ENCODE data around the gene MYH4.

The MYH4 gene

DNA sequence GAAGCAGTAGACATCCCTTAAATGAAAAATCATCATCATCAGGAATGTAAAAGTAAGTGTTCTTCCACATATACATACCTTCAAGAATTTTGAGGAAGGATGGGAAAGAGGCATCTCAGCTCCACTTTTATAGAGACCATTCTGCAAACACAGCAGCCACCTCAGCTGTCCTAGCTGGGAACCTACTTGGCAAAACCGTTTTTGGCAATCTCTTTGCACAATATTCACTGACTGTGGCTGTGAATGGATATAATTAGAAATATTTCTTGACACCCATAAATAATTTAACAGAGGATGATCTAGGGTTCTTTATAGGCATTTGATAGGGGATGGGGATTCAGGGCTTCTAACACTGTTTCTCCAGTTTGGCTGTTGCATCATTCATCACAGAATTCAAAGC, at the start of gene MYH4:
Gene MYH4 (minus strand): TSS at position 101 of the 400 bp plus-strand sequence. CDS start 2,814 bp downstream, outside the sequence.
- DNase-seq (ENCODE audit: low spot score), result no peak
- TF ChIP-seq, protein P1, sequence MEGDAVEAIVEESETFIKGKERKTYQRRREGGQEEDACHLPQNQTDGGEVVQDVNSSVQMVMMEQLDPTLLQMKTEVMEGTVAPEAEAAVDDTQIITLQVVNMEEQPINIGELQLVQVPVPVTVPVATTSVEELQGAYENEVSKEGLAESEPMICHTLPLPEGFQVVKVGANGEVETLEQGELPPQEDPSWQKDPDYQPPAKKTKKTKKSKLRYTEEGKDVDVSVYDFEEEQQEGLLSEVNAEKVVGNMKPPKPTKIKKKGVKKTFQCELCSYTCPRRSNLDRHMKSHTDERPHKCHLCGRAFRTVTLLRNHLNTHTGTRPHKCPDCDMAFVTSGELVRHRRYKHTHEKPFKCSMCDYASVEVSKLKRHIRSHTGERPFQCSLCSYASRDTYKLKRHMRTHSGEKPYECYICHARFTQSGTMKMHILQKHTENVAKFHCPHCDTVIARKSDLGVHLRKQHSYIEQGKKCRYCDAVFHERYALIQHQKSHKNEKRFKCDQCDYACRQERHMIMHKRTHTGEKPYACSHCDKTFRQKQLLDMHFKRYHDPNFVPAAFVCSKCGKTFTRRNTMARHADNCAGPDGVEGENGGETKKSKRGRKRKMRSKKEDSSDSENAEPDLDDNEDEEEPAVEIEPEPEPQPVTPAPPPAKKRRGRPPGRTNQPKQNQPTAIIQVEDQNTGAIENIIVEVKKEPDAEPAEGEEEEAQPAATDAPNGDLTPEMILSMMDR (IDR thresholded peaks at IDR 0.05; ENCODE audit: extremely low read depth, missing control alignments), result no peak

DNA sequence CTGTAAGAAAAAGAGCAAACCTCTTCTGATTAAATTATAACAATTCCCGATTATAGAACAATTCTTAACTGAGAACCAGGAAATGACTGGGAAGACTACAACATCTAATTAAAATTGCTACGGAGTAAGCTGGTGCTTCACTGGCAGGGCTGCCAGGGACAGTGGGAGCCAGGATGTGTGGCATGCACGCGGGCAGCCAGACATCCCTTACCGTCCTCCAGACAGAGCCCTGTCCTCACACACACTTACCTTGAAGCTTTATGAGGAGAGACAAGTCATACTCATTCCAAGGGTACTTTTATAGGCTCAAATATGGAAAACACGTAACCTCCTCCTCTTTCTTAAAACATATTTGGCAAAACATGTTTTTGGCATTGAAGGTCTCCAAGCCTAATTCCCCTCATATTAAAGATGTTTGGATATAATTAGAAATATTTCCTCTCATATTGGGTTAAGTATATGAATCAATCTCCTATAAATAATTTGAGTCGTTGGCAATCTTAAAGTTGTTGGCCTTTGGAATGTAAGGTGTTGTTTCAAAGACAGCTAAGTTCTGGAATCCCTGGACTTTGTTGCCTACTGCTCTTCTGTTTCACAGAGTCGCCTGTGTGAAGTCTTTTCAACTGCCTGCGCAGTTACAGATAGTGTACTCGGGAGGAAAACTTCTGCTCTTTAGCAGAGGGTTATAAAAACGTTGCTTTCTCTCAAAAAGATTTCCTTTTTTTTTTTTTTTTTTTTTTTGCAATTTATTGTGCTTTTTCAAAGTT, 49.1 kb upstream of the MYH4 start, which contains the start of gene MYH1:
Gene MYH1 (minus strand): TSS at position 272 of the 767 bp plus-strand sequence. CDS start 1,900 bp downstream, outside the sequence.
- no peak for DNase-seq (ENCODE audit: low spot score)
- TF ChIP-seq, protein P1 (IDR thresholded peaks at IDR 0.05; ENCODE audit: extremely low read depth, missing control alignments), result no peak

DNA sequence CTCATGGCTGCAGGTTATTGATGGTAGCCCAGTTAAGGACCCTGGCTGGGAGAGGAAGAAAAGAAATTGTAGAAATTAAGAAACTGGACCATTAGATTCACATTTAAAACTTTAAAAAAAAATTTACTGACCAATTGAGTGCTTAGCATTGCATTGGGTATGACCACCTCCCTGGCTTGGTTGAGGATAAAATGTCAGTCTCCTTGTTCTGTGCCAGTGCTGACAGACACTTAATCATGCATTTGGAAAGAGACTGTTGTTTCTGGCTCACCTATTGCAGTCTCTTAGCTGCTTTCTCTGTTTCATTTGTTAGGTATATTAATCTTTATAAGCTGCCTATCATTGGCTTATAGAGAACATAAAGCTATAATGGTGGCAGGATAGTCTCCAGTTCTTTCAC, 47.3 kb upstream of the MYH4 start:
- TF ChIP-seq, protein P1 (IDR thresholded peaks at IDR 0.05; ENCODE audit: extremely low read depth, missing control alignments), result no peak
- no peak for DNase-seq (ENCODE audit: low spot score)

DNA sequence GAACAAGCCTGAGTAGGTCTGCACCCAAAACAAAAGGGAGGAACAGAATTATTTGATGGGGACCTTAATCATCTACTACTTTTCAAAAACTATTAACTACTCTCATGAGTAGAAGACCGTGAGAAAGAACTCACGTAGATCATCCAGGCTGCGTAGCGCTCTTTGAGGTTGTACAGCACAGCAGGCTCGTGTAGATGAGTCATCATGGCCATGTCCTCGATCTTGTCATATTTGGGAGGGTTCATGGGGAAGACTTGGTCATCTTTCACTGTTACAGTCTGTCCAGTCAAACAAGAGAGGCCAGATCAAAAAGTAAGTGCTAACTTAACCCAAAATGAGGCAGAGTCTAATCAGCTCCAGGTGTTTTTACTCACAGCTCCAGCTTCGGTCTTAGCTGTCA, 46.7 kb upstream of the MYH4 start:
- no peak for DNase-seq (ENCODE audit: low spot score)
- TF ChIP-seq, protein P1 (IDR thresholded peaks at IDR 0.05; ENCODE audit: extremely low read depth, missing control alignments), result no peak

DNA sequence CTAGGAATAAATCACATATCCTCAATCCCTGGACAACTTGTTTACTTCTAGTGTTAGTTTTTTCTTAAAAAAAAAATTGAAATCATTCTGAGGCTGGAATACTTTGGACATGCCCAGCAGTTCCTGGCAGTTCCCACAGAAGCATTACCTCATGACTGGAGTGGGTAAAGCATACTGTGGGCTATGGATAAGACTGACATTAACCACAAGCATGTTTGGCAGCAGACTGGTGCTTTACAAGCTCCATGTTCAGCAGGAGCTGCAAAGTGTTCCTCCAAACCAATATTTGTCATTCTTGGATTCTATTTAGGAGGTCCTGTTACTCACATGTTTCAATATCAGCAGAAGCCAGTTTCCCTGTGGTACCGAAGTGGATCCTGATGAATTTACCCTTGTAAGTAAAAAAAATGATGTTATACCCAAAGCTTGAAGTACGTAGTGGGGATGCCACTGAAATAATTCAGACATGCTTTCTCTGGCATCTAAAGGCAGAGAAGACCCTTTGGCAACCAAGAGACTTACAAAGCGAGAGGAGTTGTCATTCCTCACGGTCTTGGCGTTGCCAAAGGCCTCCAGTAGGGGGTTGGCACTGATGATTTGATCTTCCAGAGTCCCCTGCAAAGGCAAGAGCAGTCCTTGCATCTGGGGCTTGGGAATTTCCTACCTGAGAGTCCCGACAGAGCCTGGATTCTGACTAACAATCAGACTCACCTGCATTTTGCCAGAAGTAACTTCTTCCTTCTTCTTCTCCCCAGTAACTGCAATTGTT, 44.1 kb upstream of the MYH4 start:
- DNase-seq (ENCODE audit: low spot score), result no peak
- TF ChIP-seq, protein P1 (IDR thresholded peaks at IDR 0.05; ENCODE audit: extremely low read depth, missing control alignments), result no peak

DNA sequence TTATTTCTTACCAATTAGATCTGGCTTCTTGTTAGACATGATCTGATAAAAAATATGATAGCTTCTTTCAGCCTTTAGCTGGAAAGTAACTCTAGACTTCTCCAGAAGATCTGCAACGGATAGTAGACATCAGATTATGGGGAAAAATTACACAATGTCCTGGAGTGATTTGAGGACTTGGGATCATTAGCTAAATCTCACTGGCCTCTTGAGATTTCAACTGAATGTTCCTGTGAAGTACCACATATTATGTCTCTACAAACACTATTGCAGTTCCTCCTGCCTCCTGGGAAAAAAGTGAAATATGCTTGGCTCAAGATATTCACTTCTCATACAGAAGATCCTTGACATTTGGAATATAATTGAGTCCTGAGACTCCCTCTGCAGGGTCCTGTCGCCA, 43.5 kb upstream of the MYH4 start:
- TF ChIP-seq, protein P1 (IDR thresholded peaks at IDR 0.05; ENCODE audit: extremely low read depth, missing control alignments), result no peak

DNA sequence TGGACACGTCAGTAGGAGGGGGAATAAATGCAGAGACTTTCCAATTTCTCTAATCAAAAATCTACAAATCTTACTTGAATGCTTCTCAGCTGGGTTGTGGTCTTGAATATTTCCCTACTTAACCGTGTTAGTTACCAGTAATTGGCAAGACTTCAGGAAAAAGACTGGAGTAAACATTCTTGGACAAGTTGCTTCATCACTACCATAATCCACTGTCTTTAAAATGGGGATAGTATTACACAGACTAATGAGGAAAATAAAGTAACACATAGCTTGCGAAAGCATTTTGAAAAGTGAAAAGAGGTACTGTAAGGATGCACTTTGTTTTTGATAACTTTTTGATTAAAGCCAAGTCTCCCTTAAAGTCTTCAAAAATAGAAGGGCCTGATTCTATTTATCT, 30.6 kb upstream of the MYH4 start:
- no peak for DNase-seq (ENCODE audit: low spot score)
- TF ChIP-seq, protein P1 (IDR thresholded peaks at IDR 0.05; ENCODE audit: extremely low read depth, missing control alignments), result no peak

More for the DNA sequence above, 43.5 kb upstream of the MYH4 start:
- no peak for DNase-seq (ENCODE audit: low spot score)
